Gastroesophageal sphincter (tissue), 4 donors: ENCODE data around the gene GLOD5. TPM values are rescaled to one million over a fixed set of nuclear protein-coding genes. Genes with fewer than 3 reads are reported as not detected.

Experiments used
- ATAC-seq: fragments of 150-250 bp; one replicate; pipeline ENCODE4 v1.9.1; 2016; ENCODE audit warnings: mild to moderate bottlenecking, moderate library complexity
- H3K27ac ChIP-seq, 4 donors: fragments of 200-600 bp; sonication (generic) in 3 of 4; 1 replicate in 3 of 4; 2 replicates in 1 of 4; pipeline ENCODE4 v1.5.1; 2016 to 2019
- H3K27me3 ChIP-seq: fragments of 200-600 bp; sonication (generic); one replicate; pipeline ENCODE4 v1.5.1; 2019
- H3K36me3 ChIP-seq, 2 donors: fragments of 200-600 bp; sonication (generic); one replicate each; pipeline ENCODE4 v1.5.1; 2019; ENCODE audit warnings: control low read depth in 1 of 2
- H3K4me1 ChIP-seq, 3 donors: fragments of 200-600 bp; sonication (generic); 1 replicate in 2 of 3; 2 replicates in 1 of 3; pipeline ENCODE4 v1.5.1; 2016 to 2019; ENCODE audit warnings: control low read depth in 2 of 3
- H3K4me3 ChIP-seq, 2 donors: fragments of 200-600 bp; sonication (generic); one replicate each; pipeline ENCODE4 v1.5.1; 2019; ENCODE audit warnings: mild to moderate bottlenecking in 1 of 2, moderate library complexity in 1 of 2
- H3K9me3 ChIP-seq, 3 donors: fragments of 200-600 bp; sonication (generic); one replicate each; pipeline ENCODE4 v1.5.1; 2017 to 2019; ENCODE audit warnings: control low read depth in 2 of 3
- EP300 ChIP-seq: sonication (generic); formaldehyde crosslinking; IDR thresholded peaks from one replicate; pipeline ENCODE4 v1.6.1; 2017; ENCODE audit warnings: antibody characterized with exemption, mild to moderate bottlenecking
- POLR2A ChIP-seq, 2 donors: fragments of 450-650 bp; IDR thresholded peaks; one replicate each; pipeline ENCODE4 v1.6.1; 2017; ENCODE audit warnings: antibody characterized with exemption in 2 of 2, mild to moderate bottlenecking in 2 of 2, moderate library complexity in 1 of 2
- POLR2AphosphoS5 ChIP-seq: sonication (generic); formaldehyde crosslinking; IDR thresholded peaks from one replicate; pipeline ENCODE4 v1.6.1; 2017; ENCODE audit warnings: antibody characterized with exemption
- whole genome bisulfite sequencing, 2 donors: methylation state at CpG; one replicate each; pipeline ENCODE4 v1.1.5; 2018; ENCODE audit warnings: low coverage in 1 of 2; 5-methylcytosine and 5-hydroxymethylcytosine counted together
- total RNA-seq, 4 donors: library from RNA; depleted of rRNA; stranded (reverse); fragments of >200 nt; gene quantifications; one replicate each; pipeline ENCODE4 v1.1.0, GENCODE V29; 2016
- TF ChIP-seq, protein P1 (sequence below), 4 experiments: fragments of 200-600 bp in 2 of 4; fragments of 450-650 bp in 2 of 4; sonication (generic) in 1 of 4; IDR thresholded peaks; one replicate each; pipeline ENCODE4 v1.5.1; 2017 to 2019; ENCODE audit warnings: antibody characterized with exemption in 4 of 4, mild to moderate bottlenecking in 2 of 4, moderate library complexity in 2 of 4

The GLOD5 gene
- total RNA-seq, result not detected

GRCh38 chrX:48761674-48762471 is at the start of gene GLOD5:
Gene GLOD5 (plus strand): TSS chrX:48761747. CDS start chrX:48761791, 44 bp downstream.
- Histone ChIP-seq H3K36me3 (no peaks in the 10 kb centered on the region), H3K9me3 (no peaks in the 10 kb centered on the region), H3K27ac (no peak within 1 kb of the TSS), H3K4me1 (no peaks in the 10 kb centered on the region), H3K4me3 (no peak within 1 kb of the TSS), H3K27me3 (peaks cover 6% of the 10 kb centered on the region)
- ATAC-seq, result no peak
- TF ChIP-seq EP300, result no peak
- TF ChIP-seq, protein P1, sequence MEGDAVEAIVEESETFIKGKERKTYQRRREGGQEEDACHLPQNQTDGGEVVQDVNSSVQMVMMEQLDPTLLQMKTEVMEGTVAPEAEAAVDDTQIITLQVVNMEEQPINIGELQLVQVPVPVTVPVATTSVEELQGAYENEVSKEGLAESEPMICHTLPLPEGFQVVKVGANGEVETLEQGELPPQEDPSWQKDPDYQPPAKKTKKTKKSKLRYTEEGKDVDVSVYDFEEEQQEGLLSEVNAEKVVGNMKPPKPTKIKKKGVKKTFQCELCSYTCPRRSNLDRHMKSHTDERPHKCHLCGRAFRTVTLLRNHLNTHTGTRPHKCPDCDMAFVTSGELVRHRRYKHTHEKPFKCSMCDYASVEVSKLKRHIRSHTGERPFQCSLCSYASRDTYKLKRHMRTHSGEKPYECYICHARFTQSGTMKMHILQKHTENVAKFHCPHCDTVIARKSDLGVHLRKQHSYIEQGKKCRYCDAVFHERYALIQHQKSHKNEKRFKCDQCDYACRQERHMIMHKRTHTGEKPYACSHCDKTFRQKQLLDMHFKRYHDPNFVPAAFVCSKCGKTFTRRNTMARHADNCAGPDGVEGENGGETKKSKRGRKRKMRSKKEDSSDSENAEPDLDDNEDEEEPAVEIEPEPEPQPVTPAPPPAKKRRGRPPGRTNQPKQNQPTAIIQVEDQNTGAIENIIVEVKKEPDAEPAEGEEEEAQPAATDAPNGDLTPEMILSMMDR (IDR thresholded peaks at IDR 0.05), result no peak
- no peak for TF ChIP-seq POLR2AphosphoS5
- TF ChIP-seq POLR2A (IDR thresholded peaks at IDR 0.05), result no peak
- WGBS, 2 donors, result 54 to 60% methylated on average over 1 to 2 of the region's 12 CpGs

GRCh38 chrX:48711929-48712505 is 49.5 kb upstream of the GLOD5 start:
- no peaks in the 10 kb centered on the region for H3K27me3 ChIP-seq
- no peaks in the 10 kb centered on the region for H3K9me3 ChIP-seq
- TF ChIP-seq POLR2A (IDR thresholded peaks at IDR 0.05) (no peak), POLR2AphosphoS5 (no peak), EP300 (no peak)
- TF ChIP-seq, protein P1 (IDR thresholded peaks at IDR 0.05), result no peak
- H3K4me1 ChIP-seq, result no peaks in the 10 kb centered on the region
- H3K27ac ChIP-seq, result no peak overlapping the region
- H3K36me3 ChIP-seq, result peaks cover 0 to 9% of the 10 kb centered on the region in 2 donors
- no peak for ATAC-seq
- no peak overlapping the region for H3K4me3 ChIP-seq
- 80 to 92% methylated on average over 2 of the region's 7 CpGs for WGBS, 2 donors

DNA sequence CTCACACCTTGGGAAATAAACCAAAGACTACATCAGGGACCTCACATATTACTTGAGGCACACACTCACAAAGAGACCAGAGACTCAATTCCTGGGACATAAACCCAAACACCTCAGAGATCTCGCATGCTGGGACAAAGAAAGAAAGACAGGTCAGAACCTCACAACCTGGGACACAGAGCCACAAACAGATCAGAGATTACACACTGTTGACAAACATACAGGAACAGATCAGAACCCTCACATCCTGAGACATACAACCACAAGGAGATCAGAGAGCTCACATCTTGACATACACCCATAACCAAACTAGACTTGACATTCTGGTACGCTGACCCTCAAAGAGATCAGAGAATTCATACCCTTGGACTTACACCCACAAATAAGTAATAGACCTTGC is 47.7 kb upstream of the GLOD5 start:
- Histone ChIP-seq H3K36me3 (no peaks in the 10 kb centered on the region), H3K4me3 (no peak overlapping the region), H3K9me3 (no peaks in the 10 kb centered on the region), H3K27ac (no peak overlapping the region), H3K4me1 (no peaks in the 10 kb centered on the region), H3K27me3 (no peaks in the 10 kb centered on the region)
- 75% methylated on average over 2 of the region's 2 CpGs; no CpG with 5 or more reads in 1 of the 2 donors for WGBS, 2 donors
- ATAC-seq, result no peak
- TF ChIP-seq POLR2A (IDR thresholded peaks at IDR 0.05) (no peak), EP300 (no peak)

GRCh38 chrX:48714573-48714972 is 47.0 kb upstream of the GLOD5 start:
- WGBS, 2 donors, result 38 to 63% methylated on average over 2 to 5 of the region's 5 CpGs
- no peak overlapping the region for H3K4me3 ChIP-seq
- no peak overlapping the region for H3K27ac ChIP-seq
- H3K36me3 ChIP-seq, result no peaks in the 10 kb centered on the region
- H3K9me3 ChIP-seq, result no peaks in the 10 kb centered on the region
- no peak for TF ChIP-seq EP300
- no peak for TF ChIP-seq POLR2AphosphoS5
- TF ChIP-seq, protein P1 (IDR thresholded peaks at IDR 0.05), result no peak
- TF ChIP-seq POLR2A (IDR thresholded peaks at IDR 0.05), result no peak
- H3K27me3 ChIP-seq, result no peaks in the 10 kb centered on the region
- no peak for ATAC-seq
- H3K4me1 ChIP-seq, result no peaks in the 10 kb centered on the region

- Histone ChIP-seq H3K4me3 (no peak overlapping the region), H3K9me3 (no peaks in the 10 kb centered on the region), H3K27ac (no peak overlapping the region), H3K27me3 (no peaks in the 10 kb centered on the region), H3K4me1 (no peaks in the 10 kb centered on the region), H3K36me3 (no peaks in the 10 kb centered on the region)
- peak; percentile 57 for ATAC-seq
- TF ChIP-seq POLR2AphosphoS5 (no peak), POLR2A (IDR thresholded peaks at IDR 0.05) (no peak), EP300 (no peak)
- TF ChIP-seq, protein P1 (IDR thresholded peaks at IDR 0.05), result no peak
- WGBS, 2 donors, result 43 to 50% methylated on average over 1 of the region's 2 CpGs
Measured at GRCh38 chrX:48715072-48715471, 46.5 kb upstream of the GLOD5 start.
